ENCODE measurements around the gene C2orf72. TPM values are rescaled to one million over a fixed set of nuclear protein-coding genes. Genes with fewer than 3 reads are reported as not detected.
A peak's percentile ranks its signal among the peaks of the same experiment; 100 is the strongest.

The C2orf72 gene
- polyA plus RNA-seq, 2 donors = 0.28 to 0.47 TPM

DNA sequence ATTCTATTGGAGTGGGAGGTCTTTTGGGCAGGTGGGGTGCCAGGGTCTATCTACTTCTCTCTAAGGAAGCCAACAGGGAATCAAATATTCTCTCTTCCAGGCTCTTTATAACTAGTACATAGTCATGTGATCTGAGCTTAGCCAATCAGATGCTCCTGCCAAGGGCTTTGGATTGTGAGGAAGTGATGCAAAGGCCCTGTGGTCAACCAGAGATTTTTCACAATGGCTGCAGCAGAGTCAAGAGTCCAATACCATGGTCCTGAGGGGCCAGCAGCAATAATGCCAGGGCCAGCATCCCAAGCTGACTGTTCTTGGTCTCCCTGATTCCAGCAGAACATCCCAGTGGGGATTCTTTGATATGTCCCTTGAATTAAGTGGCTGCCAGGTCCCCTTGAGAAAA is 8.4 kb upstream of the C2orf72 start:
- H3K27ac ChIP-seq (ENCODE audit: low read depth in 2 of 2, low read length in 1 of 2) = no peak overlapping the region
- H3K4me3 ChIP-seq (ENCODE audit: low read depth in 1 of 2, low read length in 2 of 2) = no peak overlapping the region
- H3K27me3 ChIP-seq (ENCODE audit: control insufficient read depth in 1 of 2, insufficient read depth in 2 of 2, low read length in 2 of 2) = no peaks in the 10 kb centered on the region
- no peaks in the 10 kb centered on the region for H3K36me3 ChIP-seq (ENCODE audit: control insufficient read depth in 2 of 2, insufficient read depth in 2 of 2, low read length in 1 of 2)
- H3K9me3 ChIP-seq (ENCODE audit: control insufficient read depth in 2 of 2, insufficient read depth in 1 of 2, low read depth in 1 of 2, low read length in 1 of 2) = no peaks in the 10 kb centered on the region
- H3K4me1 ChIP-seq (ENCODE audit: control insufficient read depth in 2 of 2, insufficient read depth in 2 of 2, low read length in 1 of 2) = no peaks in the 10 kb centered on the region

DNA sequence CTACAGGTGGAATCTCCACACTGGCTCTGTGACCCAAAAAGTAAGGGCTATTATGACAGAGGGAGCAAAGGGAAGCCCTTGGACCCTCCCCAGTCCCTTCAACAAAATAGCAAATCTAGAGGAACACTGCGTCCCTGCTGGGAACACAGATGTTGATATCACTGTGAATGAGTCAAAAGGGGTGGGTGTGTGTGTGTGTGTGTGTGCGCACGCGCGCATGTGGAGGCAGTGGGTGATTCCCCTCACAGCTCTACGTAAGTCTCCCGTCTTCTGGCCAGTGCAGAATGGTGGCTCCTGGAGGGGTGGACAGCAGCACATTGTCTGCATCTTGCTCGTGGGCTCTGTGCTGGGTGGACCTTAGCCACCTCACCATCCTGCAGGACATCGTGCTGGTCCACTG is 7.8 kb upstream of the C2orf72 start:
- no peak overlapping the region for H3K4me3 ChIP-seq (ENCODE audit: low read depth in 1 of 2, low read length in 2 of 2)
- no peaks in the 10 kb centered on the region for H3K9me3 ChIP-seq (ENCODE audit: control insufficient read depth in 2 of 2, insufficient read depth in 1 of 2, low read depth in 1 of 2, low read length in 1 of 2)
- no peak overlapping the region for H3K27ac ChIP-seq (ENCODE audit: low read depth in 2 of 2, low read length in 1 of 2)
- H3K36me3 ChIP-seq (ENCODE audit: control insufficient read depth in 2 of 2, insufficient read depth in 2 of 2, low read length in 1 of 2) = no peaks in the 10 kb centered on the region
- H3K4me1 ChIP-seq (ENCODE audit: control insufficient read depth in 2 of 2, insufficient read depth in 2 of 2, low read length in 1 of 2) = no peaks in the 10 kb centered on the region
- no peaks in the 10 kb centered on the region for H3K27me3 ChIP-seq (ENCODE audit: control insufficient read depth in 1 of 2, insufficient read depth in 2 of 2, low read length in 2 of 2)
- WGBS, 2 donors = 88% methylated on average over 9 of the region's 9 CpGs

DNA sequence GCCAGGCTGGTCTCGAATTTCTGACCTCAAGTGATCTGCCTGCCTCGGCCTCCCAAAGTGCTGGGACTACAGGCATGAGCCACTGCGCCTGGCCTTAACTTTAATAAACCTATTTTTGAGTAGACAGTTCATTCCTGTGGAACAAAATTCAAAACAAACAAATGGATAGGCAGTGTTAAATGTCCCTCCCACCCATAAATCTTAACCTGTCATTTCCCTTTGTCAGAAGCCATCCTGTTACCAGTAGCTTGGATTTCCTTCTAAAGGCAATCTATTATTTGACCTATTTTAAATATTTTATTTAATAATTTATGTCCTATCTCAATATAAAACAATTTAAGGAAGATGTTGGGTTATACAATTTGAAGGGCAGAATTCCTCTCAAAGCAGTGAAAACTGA is 6.6 kb upstream of the C2orf72 start:
- Histone ChIP-seq H3K27me3 (ENCODE audit: control insufficient read depth in 1 of 2, insufficient read depth in 2 of 2, low read length in 2 of 2) (no peaks in the 10 kb centered on the region), H3K4me3 (ENCODE audit: low read depth in 1 of 2, low read length in 2 of 2) (no peak overlapping the region), H3K36me3 (ENCODE audit: control insufficient read depth in 2 of 2, insufficient read depth in 2 of 2, low read length in 1 of 2) (no peaks in the 10 kb centered on the region), H3K4me1 (ENCODE audit: control insufficient read depth in 2 of 2, insufficient read depth in 2 of 2, low read length in 1 of 2) (no peaks in the 10 kb centered on the region), H3K9me3 (ENCODE audit: control insufficient read depth in 2 of 2, insufficient read depth in 1 of 2, low read depth in 1 of 2, low read length in 1 of 2) (no peaks in the 10 kb centered on the region), H3K27ac (ENCODE audit: low read depth in 2 of 2, low read length in 1 of 2) (no peak overlapping the region)
- WGBS, 2 donors = 75 to 80% methylated on average over 3 of the region's 3 CpGs

DNA sequence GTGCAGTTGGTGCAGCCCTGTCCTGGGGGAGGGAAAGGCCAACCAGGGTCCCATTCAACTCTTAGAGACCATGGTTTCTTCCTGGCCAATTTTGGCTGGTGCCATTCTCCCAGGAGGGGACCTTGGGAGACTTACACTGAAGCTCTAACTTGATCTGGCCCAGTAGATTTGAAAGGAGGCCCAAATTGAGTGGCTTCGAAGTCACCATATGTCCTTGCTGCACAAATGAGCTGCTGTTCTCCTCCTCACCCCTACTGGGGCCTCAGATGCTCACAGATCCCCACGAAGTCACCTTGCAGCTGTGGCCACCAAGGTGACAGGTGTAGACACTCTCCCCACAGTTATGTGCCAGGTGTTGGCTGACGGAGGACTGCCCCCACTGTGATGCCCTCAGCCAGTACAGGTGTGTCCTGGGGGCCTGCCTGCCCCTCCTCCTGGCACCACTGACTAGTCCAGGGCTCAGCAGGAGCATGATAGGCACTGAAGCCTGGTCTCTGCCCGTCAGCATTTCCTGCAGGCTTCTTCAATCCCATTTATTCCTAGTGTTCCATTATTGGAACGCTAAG is 4.7 kb upstream of the C2orf72 start:
- no peaks in the 10 kb centered on the region for H3K4me1 ChIP-seq (ENCODE audit: control insufficient read depth in 2 of 2, insufficient read depth in 2 of 2, low read length in 1 of 2)
- H3K36me3 ChIP-seq (ENCODE audit: control insufficient read depth in 2 of 2, insufficient read depth in 2 of 2, low read length in 1 of 2) = no peaks in the 10 kb centered on the region
- 77 to 78% methylated on average over 5 of the region's 5 CpGs for WGBS, 2 donors
- H3K27ac ChIP-seq (ENCODE audit: low read depth in 2 of 2, low read length in 1 of 2) = no peak overlapping the region
- peaks cover 0 to 12% of the 10 kb centered on the region in 2 donors for H3K27me3 ChIP-seq (ENCODE audit: control insufficient read depth in 1 of 2, insufficient read depth in 2 of 2, low read length in 2 of 2)
- peaks cover 0 to 4% of the 10 kb centered on the region in 2 donors for H3K9me3 ChIP-seq (ENCODE audit: control insufficient read depth in 2 of 2, insufficient read depth in 1 of 2, low read depth in 1 of 2, low read length in 1 of 2)
- H3K4me3 ChIP-seq (ENCODE audit: low read depth in 1 of 2, low read length in 2 of 2) = no peak overlapping the region

DNA sequence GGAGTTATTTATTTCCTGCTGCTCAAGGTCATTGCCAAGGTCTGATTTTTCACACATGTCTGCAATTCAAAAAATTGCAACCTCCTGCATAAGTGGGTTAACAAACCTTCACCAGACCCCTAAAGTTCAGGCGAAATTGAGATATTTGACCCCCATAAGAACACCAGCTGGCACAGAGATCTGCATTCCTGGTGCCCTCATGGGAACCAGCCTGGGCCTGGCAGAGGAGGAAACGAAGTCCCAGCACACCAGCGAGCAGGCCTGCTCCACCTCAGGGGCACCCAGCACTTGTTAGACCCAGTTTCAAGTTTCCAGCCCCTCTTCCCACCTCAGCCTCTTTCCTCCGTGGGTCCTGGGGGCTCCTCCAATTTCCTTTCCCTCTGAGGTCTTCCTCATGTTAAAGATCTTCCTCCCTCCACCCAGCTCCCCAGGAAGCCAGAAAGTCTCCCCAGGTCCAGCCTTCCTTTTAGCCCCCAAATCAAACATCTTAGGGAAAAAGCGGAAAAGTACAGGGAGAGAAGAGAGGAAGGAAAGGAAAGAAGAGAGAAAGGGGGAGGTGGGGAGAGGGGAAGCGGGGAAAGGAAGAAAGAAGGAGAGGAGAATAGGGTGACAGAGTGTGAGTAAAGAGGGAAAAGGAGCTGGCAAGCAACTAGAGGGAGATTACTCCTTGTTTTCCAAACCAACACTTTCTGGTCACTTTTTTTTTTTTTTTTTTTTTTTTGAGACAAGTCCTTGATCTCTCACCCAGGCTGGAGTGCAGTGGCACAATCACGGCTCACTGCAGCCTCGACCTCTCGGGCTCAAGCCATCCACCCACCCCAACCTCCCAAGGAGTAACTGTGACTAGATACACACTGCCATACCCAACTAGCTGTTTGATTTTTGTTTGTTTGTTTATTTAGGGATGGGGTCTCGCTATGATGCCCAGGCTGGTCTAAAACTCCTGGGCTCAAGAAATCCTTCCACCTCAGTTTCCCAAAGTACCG is 3.9 kb upstream of the C2orf72 start:
- no peak overlapping the region for H3K27ac ChIP-seq (ENCODE audit: low read depth in 2 of 2, low read length in 1 of 2)
- peaks cover 0 to 17% of the 10 kb centered on the region in 2 donors for H3K27me3 ChIP-seq (ENCODE audit: control insufficient read depth in 1 of 2, insufficient read depth in 2 of 2, low read length in 2 of 2)
- peaks cover 0 to 4% of the 10 kb centered on the region in 2 donors for H3K9me3 ChIP-seq (ENCODE audit: control insufficient read depth in 2 of 2, insufficient read depth in 1 of 2, low read depth in 1 of 2, low read length in 1 of 2)
- H3K4me3 ChIP-seq (ENCODE audit: low read depth in 1 of 2, low read length in 2 of 2) = no peak overlapping the region
- H3K4me1 ChIP-seq (ENCODE audit: control insufficient read depth in 2 of 2, insufficient read depth in 2 of 2, low read length in 1 of 2) = peaks cover 0 to 4% of the 10 kb centered on the region in 2 donors
- 61 to 68% methylated on average over 11 of the region's 11 CpGs for WGBS, 2 donors
- no peaks in the 10 kb centered on the region for H3K36me3 ChIP-seq (ENCODE audit: control insufficient read depth in 2 of 2, insufficient read depth in 2 of 2, low read length in 1 of 2)

DNA sequence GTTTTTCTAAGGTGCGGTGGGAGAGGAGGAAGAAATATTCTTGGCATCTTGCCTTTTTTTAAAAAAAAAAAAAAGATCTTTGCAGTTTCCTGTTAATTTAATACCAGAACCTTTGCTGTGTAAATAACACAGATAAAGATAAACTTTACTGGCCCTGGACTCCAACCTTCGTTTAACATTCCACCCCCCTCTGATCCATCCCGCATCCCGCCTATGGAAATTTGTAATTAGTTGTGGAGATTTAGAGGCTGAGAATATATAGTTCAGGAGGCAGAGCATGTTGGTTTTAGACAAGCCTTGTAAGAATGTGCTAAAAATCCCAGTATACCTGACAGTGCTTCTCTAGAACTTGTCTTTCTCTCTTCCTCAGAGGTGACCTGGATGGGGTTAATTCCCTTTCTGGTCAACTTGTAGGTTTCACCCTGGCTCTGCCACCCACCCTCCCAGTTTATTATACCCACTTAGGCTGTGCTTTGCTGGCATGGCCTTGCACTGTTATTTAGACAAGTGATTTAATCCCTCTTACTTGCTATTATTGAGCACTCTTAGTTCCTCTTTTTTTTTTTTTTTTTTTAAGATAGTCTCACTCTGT is 2.9 kb upstream of the C2orf72 start:
- Histone ChIP-seq H3K27me3 (ENCODE audit: control insufficient read depth in 1 of 2, insufficient read depth in 2 of 2, low read length in 2 of 2) (peaks cover 0 to 17% of the 10 kb centered on the region in 2 donors), H3K27ac (ENCODE audit: low read depth in 2 of 2, low read length in 1 of 2) (no peak overlapping the region), H3K4me3 (ENCODE audit: low read depth in 1 of 2, low read length in 2 of 2) (no peak overlapping the region), H3K9me3 (ENCODE audit: control insufficient read depth in 2 of 2, insufficient read depth in 1 of 2, low read depth in 1 of 2, low read length in 1 of 2) (peaks cover 0 to 4% of the 10 kb centered on the region in 2 donors), H3K36me3 (ENCODE audit: control insufficient read depth in 2 of 2, insufficient read depth in 2 of 2, low read length in 1 of 2) (no peaks in the 10 kb centered on the region), H3K4me1 (ENCODE audit: control insufficient read depth in 2 of 2, insufficient read depth in 2 of 2, low read length in 1 of 2) (peaks cover 0 to 4% of the 10 kb centered on the region in 2 donors)
- 32 to 46% methylated on average over 4 of the region's 4 CpGs for WGBS, 2 donors

DNA sequence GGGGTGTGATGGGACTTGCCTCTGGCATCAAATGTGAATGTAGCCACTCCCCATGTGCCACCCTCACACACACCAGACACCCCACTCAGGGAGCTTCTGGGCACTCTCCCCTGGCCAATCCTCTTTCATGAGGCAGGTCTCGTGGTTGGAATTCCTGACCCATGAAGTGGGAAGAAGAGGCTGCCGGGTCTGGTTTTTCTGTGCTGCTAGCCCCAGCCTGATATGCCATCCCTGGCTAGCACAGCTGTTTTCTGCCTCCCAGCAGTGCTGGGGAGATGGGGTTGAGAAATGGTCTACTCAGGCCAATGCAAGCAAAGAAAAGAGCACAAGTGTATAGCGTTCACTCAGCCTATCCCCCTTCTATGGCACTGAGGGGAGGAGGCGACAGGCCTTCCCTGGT is 1.2 kb upstream of the C2orf72 start:
- Histone ChIP-seq H3K27ac (ENCODE audit: low read depth in 2 of 2, low read length in 1 of 2) (no peak overlapping the region), H3K4me1 (ENCODE audit: control insufficient read depth in 2 of 2, insufficient read depth in 2 of 2, low read length in 1 of 2) (peaks cover 0 to 4% of the 10 kb centered on the region in 2 donors), H3K36me3 (ENCODE audit: control insufficient read depth in 2 of 2, insufficient read depth in 2 of 2, low read length in 1 of 2) (no peaks in the 10 kb centered on the region), H3K9me3 (ENCODE audit: control insufficient read depth in 2 of 2, insufficient read depth in 1 of 2, low read depth in 1 of 2, low read length in 1 of 2) (peaks cover 0 to 4% of the 10 kb centered on the region in 2 donors), H3K4me3 (ENCODE audit: low read depth in 1 of 2, low read length in 2 of 2) (no peak overlapping the region), H3K27me3 (ENCODE audit: control insufficient read depth in 1 of 2, insufficient read depth in 2 of 2, low read length in 2 of 2) (peaks cover 0 to 17% of the 10 kb centered on the region in 2 donors)
- WGBS, 2 donors = 78 to 82% methylated on average over 4 of the region's 4 CpGs

DNA sequence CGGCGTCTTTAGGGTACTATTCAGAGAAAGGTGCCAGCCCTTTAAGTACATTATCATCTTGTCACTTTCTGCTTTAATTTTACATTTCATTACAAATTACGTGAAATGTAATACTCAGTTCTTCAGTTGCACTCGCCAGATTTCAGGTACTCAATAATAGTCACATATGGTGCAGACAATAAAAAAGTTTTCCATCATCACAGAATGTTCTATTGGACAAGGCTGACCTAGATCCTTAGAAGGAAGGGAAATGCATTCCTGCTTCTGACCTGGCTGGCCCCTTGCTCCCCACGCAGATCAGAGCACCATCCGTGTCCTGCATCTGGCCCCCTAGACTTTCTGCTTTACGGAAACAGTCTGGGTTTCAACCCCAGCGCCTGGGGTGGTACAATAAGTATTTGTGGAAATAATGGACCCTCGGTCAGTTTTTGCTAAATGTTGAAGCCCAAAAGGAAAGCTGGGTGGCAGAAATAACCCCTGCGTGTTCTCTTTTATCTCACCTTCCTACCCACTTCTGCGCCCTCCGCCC is 681 bp upstream of the C2orf72 start:
- Histone ChIP-seq H3K27ac (ENCODE audit: low read depth in 2 of 2, low read length in 1 of 2) (no peak overlapping the region), H3K4me3 (ENCODE audit: low read depth in 1 of 2, low read length in 2 of 2) (no peak overlapping the region), H3K9me3 (ENCODE audit: control insufficient read depth in 2 of 2, insufficient read depth in 1 of 2, low read depth in 1 of 2, low read length in 1 of 2) (peaks cover 3 to 4% of the 10 kb centered on the region in 2 donors), H3K4me1 (ENCODE audit: control insufficient read depth in 2 of 2, insufficient read depth in 2 of 2, low read length in 1 of 2) (peaks cover 0 to 4% of the 10 kb centered on the region in 2 donors), H3K36me3 (ENCODE audit: control insufficient read depth in 2 of 2, insufficient read depth in 2 of 2, low read length in 1 of 2) (no peaks in the 10 kb centered on the region), H3K27me3 (ENCODE audit: control insufficient read depth in 1 of 2, insufficient read depth in 2 of 2, low read length in 2 of 2) (peaks cover 0 to 17% of the 10 kb centered on the region in 2 donors)
- 61 to 65% methylated on average over 12 of the region's 12 CpGs for WGBS, 2 donors

DNA sequence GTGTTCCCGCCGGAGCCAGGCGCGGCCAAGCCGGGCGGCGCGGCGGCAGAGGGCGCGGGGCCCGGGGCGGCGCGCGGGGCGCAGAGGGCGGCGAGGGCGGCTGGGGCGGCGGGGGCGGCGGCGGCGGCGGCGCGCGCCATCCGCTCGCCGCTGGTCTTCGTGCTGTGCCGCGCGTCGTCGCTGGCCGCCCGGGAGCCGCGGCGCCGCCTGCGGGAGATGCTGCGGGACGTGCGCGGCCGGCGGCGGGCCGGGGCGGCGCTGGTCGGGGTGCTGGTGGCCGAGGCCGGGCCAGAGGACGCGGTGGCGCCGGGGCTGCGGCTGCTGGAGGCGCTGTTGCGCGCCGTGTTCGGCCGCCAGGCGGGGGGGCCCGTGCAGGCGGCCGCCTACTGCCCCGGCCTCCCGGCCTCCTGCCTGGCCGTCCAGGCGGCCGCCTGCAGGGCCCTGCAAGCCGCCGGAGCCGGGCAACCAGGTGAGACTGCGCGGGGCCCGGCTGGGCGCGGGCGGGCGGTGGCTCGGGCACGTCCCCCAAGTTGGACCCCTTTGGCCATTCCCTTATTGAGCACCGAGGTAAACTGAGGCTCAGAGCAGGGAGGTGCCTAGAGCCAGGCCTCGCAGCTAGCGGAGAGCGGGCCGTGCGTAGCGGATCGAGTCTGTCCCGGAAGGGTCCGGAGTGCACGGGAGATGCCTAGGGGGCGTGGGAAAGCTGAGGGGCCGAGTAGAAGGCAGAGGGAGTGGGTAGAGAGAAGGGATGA is 584 bp downstream of the C2orf72 start:
- Histone ChIP-seq H3K36me3 (ENCODE audit: control insufficient read depth in 2 of 2, insufficient read depth in 2 of 2, low read length in 1 of 2) (no peaks in the 10 kb centered on the region), H3K4me3 (ENCODE audit: low read depth in 1 of 2, low read length in 2 of 2) (peak overlapping the region; percentile 39 to 62), H3K27ac (ENCODE audit: low read depth in 2 of 2, low read length in 1 of 2) (no peak overlapping the region), H3K9me3 (ENCODE audit: control insufficient read depth in 2 of 2, insufficient read depth in 1 of 2, low read depth in 1 of 2, low read length in 1 of 2) (peaks cover 3 to 4% of the 10 kb centered on the region in 2 donors), H3K4me1 (ENCODE audit: control insufficient read depth in 2 of 2, insufficient read depth in 2 of 2, low read length in 1 of 2) (peaks cover 0 to 4% of the 10 kb centered on the region in 2 donors), H3K27me3 (ENCODE audit: control insufficient read depth in 1 of 2, insufficient read depth in 2 of 2, low read length in 2 of 2) (peaks cover 0 to 17% of the 10 kb centered on the region in 2 donors)
- 1% methylated on average over 60 to 104 of the region's 104 CpGs for WGBS, 2 donors
